OCI-LY3 (cell line): ENCODE data around the gene FNDC10.

Source experiments
- H2AFZ ChIP-seq: fragments of 200-600, 300-600 bp; shearing (Covaris generic); 2 replicates; pipeline ENCODE4 v1.6.0; 2014; ENCODE audit warnings: antibody characterized with exemption, low read depth, low read length
- H3K27ac ChIP-seq: fragments of 200-600, 300-600 bp; sonication (generic); 2 replicates; pipeline ENCODE4 v1.5.1; 2014; ENCODE audit warnings: mild to moderate bottlenecking, low read length, moderate library complexity, mixed read lengths
- H3K27me3 ChIP-seq: fragments of 200-600, 300-600 bp; sonication (generic); 2 replicates; pipeline ENCODE4 v1.6.1; 2014; ENCODE audit warnings: low read depth, low read length, mixed read lengths
- H3K36me3 ChIP-seq: fragments of 200-600, 300-600 bp; sonication (generic); replicated peaks from 2 replicates; pipeline ENCODE3; 2014; ENCODE audit warnings: low read depth, low read length, mixed read lengths
- H3K4me1 ChIP-seq: fragments of 300-600, 200-600 bp; sonication (generic); 2 replicates; pipeline ENCODE4 v1.6.1; 2014; ENCODE audit warnings: low read length, mixed read lengths
- H3K4me2 ChIP-seq: fragments of 200-600, 300-600 bp; sonication (generic); 2 replicates; pipeline ENCODE4 v1.6.1; 2014; ENCODE audit warnings: low read length, mixed read lengths
- H3K4me3 ChIP-seq: fragments of 300-600, 200-600 bp; sonication (generic); 2 replicates; pipeline ENCODE4 v1.5.1; 2014; ENCODE audit warnings: antibody characterized with exemption, mild to moderate bottlenecking, low read length, moderate library complexity
- H3K79me2 ChIP-seq: fragments of 300-600, 200-600 bp; shearing (Covaris generic); 2 replicates; pipeline ENCODE4 v1.6.1; 2014; ENCODE audit warnings: mild to moderate bottlenecking, low read length, mixed read lengths
- H3K9ac ChIP-seq: fragments of 300-600, 200-600 bp; shearing (Covaris generic); 2 replicates; pipeline ENCODE4 v1.6.0; 2014; ENCODE audit warnings: mild to moderate bottlenecking, low read length, moderate library complexity
- H3K9me3 ChIP-seq: fragments of 200-600, 300-600 bp; shearing (Covaris generic); 2 replicates; pipeline ENCODE4 v1.6.1; 2014; ENCODE audit warnings: low read length, mixed read lengths; ENCODE audit not compliant: insufficient read depth
- H4K20me1 ChIP-seq: fragments of 200-600, 300-600 bp; sonication (generic); 2 replicates; pipeline ENCODE4 v1.6.1; 2016; ENCODE audit warnings: low read length, mixed read lengths; ENCODE audit not compliant: insufficient read depth
- CTCF ChIP-seq: fragments of 200-600, 300-600 bp; sonication (generic); IDR thresholded peaks from 2 replicates; pipeline ENCODE4 v1.5.1; 2014; ENCODE audit warnings: antibody characterized with exemption, low read length, low read depth
- EZH2phosphoT487 ChIP-seq: fragments of 200-600 bp; shearing (Covaris generic); IDR thresholded peaks from 2 replicates; pipeline ENCODE4 v1.6.1; 2018; ENCODE audit warnings: antibody characterized with exemption, mixed run types, low read depth

The FNDC10 gene

GRCh38 chr1:1565340-1565739 is 34.6 kb downstream of the FNDC10 start:
- H3K4me1 ChIP-seq, result no peaks in the 10 kb centered on the region
- peaks cover 53% of the 10 kb centered on the region for H4K20me1 ChIP-seq
- H3K27me3 ChIP-seq, result no peaks in the 10 kb centered on the region
- no peak overlapping the region for H3K4me3 ChIP-seq
- no peak overlapping the region for H3K4me2 ChIP-seq
- H2AFZ ChIP-seq, result no peak overlapping the region
- H3K9me3 ChIP-seq, result no peaks in the 10 kb centered on the region
- no peak overlapping the region for H3K9ac ChIP-seq
- no peak overlapping the region for H3K27ac ChIP-seq
- H3K79me2 ChIP-seq, result peaks cover 63% of the 10 kb centered on the region
- TF ChIP-seq CTCF (no peak), EZH2phosphoT487 (no peak)
- H3K36me3 ChIP-seq, result peaks cover 50% of the 10 kb centered on the region

GRCh38 chr1:1564268-1564667 is 35.7 kb downstream of the FNDC10 start:
- Histone ChIP-seq H3K36me3 (peaks cover 47% of the 10 kb centered on the region), H3K79me2 (peaks cover 52% of the 10 kb centered on the region), H3K9me3 (no peaks in the 10 kb centered on the region), H3K4me1 (no peaks in the 10 kb centered on the region), H3K4me2 (no peak overlapping the region), H3K27ac (no peak overlapping the region), H4K20me1 (peaks cover 42% of the 10 kb centered on the region), H3K4me3 (no peak overlapping the region), H3K27me3 (no peaks in the 10 kb centered on the region), H3K9ac (no peak overlapping the region), H2AFZ (no peak overlapping the region)
- TF ChIP-seq CTCF (no peak), EZH2phosphoT487 (no peak)

- no peak overlapping the region for H2AFZ ChIP-seq
- H3K4me3 ChIP-seq, result no peak overlapping the region
- H4K20me1 ChIP-seq, result peaks cover 40% of the 10 kb centered on the region
- no peaks in the 10 kb centered on the region for H3K9me3 ChIP-seq
- H3K4me2 ChIP-seq, result no peak overlapping the region
- H3K27me3 ChIP-seq, result no peaks in the 10 kb centered on the region
- H3K27ac ChIP-seq, result no peak overlapping the region
- TF ChIP-seq EZH2phosphoT487 (no peak), CTCF (no peak)
- no peaks in the 10 kb centered on the region for H3K4me1 ChIP-seq
- H3K79me2 ChIP-seq, result peaks cover 46% of the 10 kb centered on the region
- peaks cover 47% of the 10 kb centered on the region for H3K36me3 ChIP-seq
- no peak overlapping the region for H3K9ac ChIP-seq
Observed at GRCh38 chr1:1563688-1564087, 36.2 kb downstream of the FNDC10 start.

GRCh38 chr1:1562556-1563195 is 37.3 kb downstream of the FNDC10 start:
- no peak overlapping the region for H3K27ac ChIP-seq
- no peak overlapping the region for H3K4me2 ChIP-seq
- no peak for TF ChIP-seq EZH2phosphoT487
- no peak for TF ChIP-seq CTCF
- no peaks in the 10 kb centered on the region for H3K9me3 ChIP-seq
- H3K79me2 ChIP-seq, result peaks cover 36% of the 10 kb centered on the region
- H4K20me1 ChIP-seq, result peaks cover 31% of the 10 kb centered on the region
- H3K4me1 ChIP-seq, result no peaks in the 10 kb centered on the region
- H3K9ac ChIP-seq, result no peak overlapping the region
- no peaks in the 10 kb centered on the region for H3K27me3 ChIP-seq
- H2AFZ ChIP-seq, result no peak overlapping the region
- H3K4me3 ChIP-seq, result no peak overlapping the region
- H3K36me3 ChIP-seq, result peaks cover 43% of the 10 kb centered on the region
